Stimulated activated CD8-positive, alpha-beta memory T cell treated with anti-CD3 and anti-CD28 coated beads, Interleukin-4, amount 100 ng/mL, for 1 hour (primary cell): ENCODE data around the gene SNAP29.
"Not testable (repeated sequence)": the region's sequence is repeated elsewhere in the genome, so short reads cannot be mapped to it uniquely, and the experiment has no call there.

Source experiments
- DNase-seq, 2 donors: peaks; one replicate each; pipeline ENCODE4 v3.0.0-alpha.2; 2020; ENCODE audit warnings: low read depth in 2 of 2, low spot score in 1 of 2

The SNAP29 gene

GRCh38 chr22:20834725-20835124 lies 24.1 kb upstream of the SNAP29 start:
- DNase-seq = no peak

GRCh38 chr22:20836987-20837823 lies 21.6 kb upstream of the SNAP29 start:
- DNase-seq = no peak

GRCh38 chr22:20839354-20839753 lies 19.5 kb upstream of the SNAP29 start:
- not testable (repeated sequence) for DNase-seq

DNA sequence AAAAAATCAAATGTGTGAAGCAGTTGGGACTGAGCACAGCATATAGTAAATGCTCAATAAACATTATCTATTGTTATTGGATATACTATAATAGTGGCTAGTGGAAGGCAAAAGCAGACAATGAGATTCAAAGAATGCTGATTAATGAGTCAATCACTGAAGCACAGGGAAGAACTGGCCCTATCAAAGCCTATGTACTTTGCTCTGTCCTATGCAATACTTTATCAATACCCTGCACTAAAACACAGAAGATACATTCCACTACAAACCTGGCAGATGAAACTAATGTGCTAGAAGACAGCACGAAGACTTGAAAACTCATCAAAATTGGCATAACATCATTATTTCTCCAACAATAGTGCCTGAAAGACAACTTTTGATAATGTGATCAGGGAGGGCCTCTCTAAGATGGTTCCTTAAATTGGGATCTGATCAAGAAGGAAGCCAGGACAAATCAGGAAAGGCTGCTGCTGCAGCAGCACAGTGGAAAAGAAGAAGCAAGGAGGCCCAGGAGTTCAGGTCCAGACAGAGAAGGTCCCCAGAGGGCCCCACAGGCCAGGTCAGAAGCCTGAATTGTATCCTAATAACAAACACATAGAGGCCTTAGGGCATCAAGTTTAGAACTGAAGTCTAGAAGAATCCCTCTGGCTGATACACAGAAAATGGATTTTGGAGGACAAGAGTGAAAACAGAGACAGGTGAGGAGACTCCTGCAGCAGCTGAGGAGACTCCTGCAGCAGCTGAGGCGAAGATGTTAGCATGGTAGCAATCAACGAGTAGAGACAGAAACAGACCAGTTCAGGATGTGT lies 18.8 kb upstream of the SNAP29 start:
- DNase-seq = no peak

DNA sequence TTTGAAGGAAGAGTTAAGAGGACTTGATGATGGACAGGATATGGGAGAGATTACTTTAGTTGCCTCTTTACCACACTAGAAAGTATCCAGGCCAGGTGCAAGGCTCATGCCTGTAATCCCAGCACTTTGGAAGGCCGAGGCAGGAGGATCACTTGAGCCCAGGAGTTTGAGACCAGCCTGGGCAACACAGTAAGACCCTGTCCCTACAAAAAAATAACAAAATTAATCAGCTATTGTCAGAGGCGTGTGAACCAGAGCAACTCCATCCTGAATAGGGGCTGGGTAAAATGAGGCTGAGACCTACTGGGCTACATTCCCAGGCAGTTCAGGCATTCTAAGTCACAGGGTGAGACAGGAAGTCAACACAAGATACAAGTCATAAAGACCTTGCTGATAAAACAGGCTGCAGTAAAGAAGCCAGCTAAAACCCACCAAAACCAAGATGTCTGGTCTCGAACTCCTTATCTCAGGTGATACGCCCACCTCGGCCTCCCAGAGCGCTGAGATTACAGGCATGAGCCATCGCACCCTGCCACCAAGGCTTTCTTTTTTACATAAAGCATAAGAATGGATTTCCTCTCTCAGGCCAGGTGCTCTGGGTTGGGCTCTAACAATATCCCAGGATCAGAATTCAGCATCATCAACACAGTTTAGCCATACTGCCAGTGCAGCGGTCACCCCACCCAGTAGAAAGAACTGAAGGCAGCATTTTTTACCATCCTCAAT lies 18.0 kb upstream of the SNAP29 start:
- no peak for DNase-seq

DNA sequence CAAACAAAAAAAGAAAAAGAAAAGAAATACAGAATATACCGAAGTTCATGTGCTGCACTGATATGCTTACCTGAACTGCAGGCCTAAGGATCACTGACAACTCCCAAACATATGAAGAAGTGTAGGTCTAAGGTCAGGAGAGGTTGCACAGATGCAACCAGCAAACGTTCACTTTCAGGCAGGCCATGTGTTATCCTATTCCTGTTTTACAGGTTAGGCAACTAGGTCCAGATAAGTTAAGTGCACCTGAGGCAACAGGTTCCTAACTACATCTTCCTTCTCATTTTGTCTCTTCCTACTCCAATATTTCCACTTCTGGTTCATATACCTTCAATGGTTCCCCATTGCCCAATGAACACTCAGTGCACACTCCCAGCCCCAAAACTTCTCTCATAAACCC lies 15.3 kb upstream of the SNAP29 start:
- no peak for DNase-seq

GRCh38 chr22:20844055-20845037 lies 14.5 kb upstream of the SNAP29 start:
- DNase-seq = no peak

GRCh38 chr22:20847318-20847822 lies 11.4 kb upstream of the SNAP29 start:
- DNase-seq = no peak

- DNase-seq = no peak
Observed at GRCh38 chr22:20852076-20852475, 6.7 kb upstream of the SNAP29 start.

DNA sequence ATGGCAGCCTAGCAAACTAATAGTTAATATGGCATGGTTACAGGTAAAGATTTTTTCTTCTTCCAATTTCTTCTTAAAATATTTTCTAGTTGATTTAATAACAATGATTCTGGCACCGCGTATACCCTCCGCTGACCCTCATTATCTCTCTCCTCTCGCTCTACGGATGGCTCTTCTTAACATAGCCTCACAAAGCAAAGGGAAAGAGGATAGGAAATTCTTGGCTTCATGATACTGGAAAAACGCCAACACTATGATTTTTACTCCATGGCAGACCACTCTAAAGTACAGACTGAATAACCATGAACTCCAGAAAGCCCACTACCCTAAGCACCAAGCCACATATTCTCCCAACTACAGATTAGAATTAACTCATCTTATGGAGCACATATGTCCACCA lies 6.3 kb upstream of the SNAP29 start:
- DNase-seq = no peak

GRCh38 chr22:20853236-20853660 lies 5.6 kb upstream of the SNAP29 start:
- no peak for DNase-seq

- no peak for DNase-seq
Observed at GRCh38 chr22:20857247-20857643, 1.6 kb upstream of the SNAP29 start.

DNA sequence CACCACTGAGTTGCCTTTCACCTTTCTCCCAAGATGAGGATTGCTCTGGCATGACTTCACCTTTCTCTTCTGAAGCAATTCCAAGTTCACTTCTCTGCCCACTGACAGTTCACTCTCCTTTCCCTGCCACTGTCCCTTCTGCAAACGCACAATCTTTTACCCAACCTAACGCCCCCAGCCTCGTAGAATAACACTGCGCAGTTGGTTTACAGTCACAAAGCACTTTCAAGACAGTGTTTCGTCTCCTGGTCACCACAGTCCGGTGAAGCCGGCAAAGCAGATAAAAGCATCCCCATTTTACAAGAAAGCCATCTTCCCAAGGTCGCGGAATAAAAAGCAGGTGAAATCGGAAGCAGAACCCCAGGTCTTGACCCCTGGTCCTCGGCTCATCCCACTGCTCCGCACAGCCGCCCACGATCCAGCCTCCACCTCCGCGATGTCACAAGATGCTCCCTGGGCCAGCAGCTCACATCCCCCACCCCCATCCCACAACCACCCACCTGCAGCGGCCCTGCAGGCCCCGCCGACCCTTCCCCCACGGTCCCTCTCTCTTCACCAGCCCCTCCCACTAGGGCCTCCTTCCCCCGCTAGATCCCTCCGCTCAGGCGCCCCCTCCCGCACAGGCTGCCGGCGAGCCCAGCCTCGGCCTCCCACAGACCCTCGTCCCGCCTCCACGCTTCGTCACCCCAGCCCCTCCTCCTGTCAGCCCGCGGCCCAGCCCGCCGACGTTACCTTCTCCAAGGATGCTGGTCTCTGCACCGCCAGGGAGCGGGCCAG lies 781 bp upstream of the SNAP29 start:
- peak; percentile 57 to 68 for DNase-seq

- no peak for DNase-seq
Observed at GRCh38 chr22:20859615-20860014, 808 bp downstream of the SNAP29 start.

DNA sequence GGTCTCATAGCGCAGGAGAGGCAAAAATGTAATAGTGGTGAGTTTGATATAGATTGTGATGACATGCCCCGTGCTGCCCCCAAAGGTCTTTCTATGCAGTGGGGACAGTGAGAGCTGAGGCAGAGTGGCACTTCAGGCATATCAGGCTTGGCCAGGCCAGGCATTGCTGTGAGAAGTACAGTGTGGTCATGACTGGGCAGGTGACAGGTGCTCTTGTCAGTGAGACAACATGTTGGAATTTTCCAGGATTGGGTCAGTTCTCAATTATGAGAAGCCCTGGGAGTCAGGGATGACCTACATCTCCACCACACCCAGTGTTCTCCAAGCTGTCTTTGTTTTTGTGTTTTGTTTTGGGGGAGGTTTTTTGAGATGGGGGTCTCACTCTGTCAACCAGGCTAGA lies 3.7 kb downstream of the SNAP29 start:
- no peak for DNase-seq

DNA sequence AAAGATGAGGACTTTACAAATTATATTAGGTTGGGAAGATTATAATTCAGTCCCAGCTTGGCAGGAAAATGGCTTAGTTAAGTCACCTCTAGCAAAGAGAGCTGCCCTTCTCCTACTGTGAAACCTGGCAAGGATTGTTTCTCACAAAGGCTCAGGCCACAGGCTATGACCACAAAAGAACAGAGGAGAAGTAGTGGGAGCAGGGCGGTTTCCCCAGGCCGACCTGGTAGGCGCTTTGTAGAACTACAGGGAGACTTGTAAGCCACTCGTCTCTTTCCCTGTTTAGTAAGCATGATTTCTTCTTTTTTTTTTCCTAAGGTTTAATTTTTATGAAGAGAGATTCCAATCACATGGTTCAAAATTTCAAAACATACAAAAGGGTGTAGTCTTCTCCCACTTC lies 4.6 kb downstream of the SNAP29 start:
- no peak for DNase-seq

DNA sequence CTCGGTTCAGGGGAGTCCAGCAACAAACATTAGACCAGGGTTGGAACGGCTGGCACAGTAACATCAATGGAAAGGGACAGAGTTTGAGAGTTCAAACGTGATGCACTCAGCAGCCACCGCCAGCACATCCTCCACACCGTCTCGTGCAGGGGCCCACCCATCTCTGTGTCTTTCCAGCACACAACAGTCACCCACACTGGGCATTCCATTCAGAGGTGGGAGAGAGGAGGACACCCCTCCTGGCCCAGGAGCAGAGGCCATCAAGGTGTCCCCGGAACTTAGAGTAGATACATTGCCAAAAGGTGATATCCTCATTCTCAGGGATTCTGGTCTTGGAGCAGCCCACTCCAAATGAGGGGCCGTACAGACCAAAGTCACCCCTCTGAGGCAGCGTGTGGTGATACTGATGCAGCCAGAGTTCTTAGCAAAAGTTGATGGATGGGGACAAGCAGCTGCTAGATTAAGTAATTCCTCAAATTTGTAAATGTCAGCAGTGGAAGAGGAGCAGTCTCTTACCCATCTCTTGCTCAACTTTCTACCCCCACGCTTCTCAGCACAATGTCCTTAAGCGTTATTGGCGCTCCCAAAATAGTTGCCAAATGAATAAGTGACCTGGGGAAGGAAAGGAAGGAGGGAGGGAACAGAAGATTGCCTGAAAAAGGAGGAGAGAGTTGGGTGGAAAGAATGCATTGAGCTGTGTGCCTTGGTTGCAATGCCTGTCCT lies 5.5 kb downstream of the SNAP29 start:
- no peak for DNase-seq

- DNase-seq = no peak
Observed at GRCh38 chr22:20865331-20865730, 6.5 kb downstream of the SNAP29 start.
